ENCODE results near the gene BMPR2.
"Not testable (repeated sequence)": the region's sequence is repeated elsewhere in the genome, so short reads cannot be mapped to it uniquely, and the experiment has no call there.

The BMPR2 gene

GRCh38 chr2:202577250-202578183 is 201.4 kb downstream of the BMPR2 start:
- H3K27me3 ChIP-seq (ENCODE audit: insufficient read depth, low read length, poor library complexity, severe bottlenecking), result no peaks in the 10 kb centered on the region
- no peak overlapping the region for H3K9ac ChIP-seq (ENCODE audit: low read depth, low read length, poor library complexity, severe bottlenecking)
- TF ChIP-seq EZH2phosphoT487 (IDR thresholded peaks at IDR 0.05; ENCODE audit: borderline replicate concordance), result no peak
- no peak for TF ChIP-seq CTCF (conservative IDR thresholded peaks at IDR 0.05; ENCODE audit: low read length)
- no peaks in the 10 kb centered on the region for H3F3A ChIP-seq (ENCODE audit: low read depth)
- H3K4me1 ChIP-seq (ENCODE audit: insufficient read depth, low read length, poor library complexity, severe bottlenecking), result no peaks in the 10 kb centered on the region
- H2AFZ ChIP-seq (ENCODE audit: low read length), result no peak overlapping the region
- H3K9me2 ChIP-seq (replicated peaks; ENCODE audit: low read depth, low read length), result no peaks in the 10 kb centered on the region
- no peaks in the 10 kb centered on the region for H4K20me1 ChIP-seq (ENCODE audit: insufficient read depth, low read length, poor library complexity, severe bottlenecking)
- no peak overlapping the region for H3K4me2 ChIP-seq (ENCODE audit: low read depth, low read length, poor library complexity, severe bottlenecking)
- H3K36me3 ChIP-seq (ENCODE audit: insufficient read depth, low read length), result no peaks in the 10 kb centered on the region
- H3K4me3 ChIP-seq (ENCODE audit: low read length, poor library complexity, severe bottlenecking), result no peak overlapping the region
- no peaks in the 10 kb centered on the region for H3K79me2 ChIP-seq (ENCODE audit: insufficient read depth, low read length)
- no peaks in the 10 kb centered on the region for H3K9me3 ChIP-seq (ENCODE audit: insufficient read depth, low read depth, low read length)

DNA sequence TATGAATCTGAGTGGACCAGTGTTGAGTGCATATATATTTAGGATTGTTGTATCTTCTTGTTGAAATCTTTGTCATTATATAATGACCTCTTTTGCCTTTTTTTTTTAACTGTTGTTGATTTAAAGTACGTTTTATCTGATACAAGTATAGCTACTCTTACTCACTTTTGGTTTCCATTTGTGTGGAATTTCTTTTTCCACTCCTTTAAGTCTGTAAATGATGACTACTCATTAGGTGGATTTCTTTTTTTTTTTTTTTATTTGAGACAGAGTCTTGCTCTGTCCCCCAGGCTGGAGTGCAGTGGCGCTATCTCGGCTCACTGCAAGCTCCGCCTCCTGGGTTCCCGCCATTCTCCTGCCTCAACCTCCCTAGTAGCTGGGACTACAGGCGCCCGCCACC is 206.7 kb downstream of the BMPR2 start:
- H4K20me1 ChIP-seq (ENCODE audit: insufficient read depth, low read length, poor library complexity, severe bottlenecking); H3K27me3 ChIP-seq (ENCODE audit: insufficient read depth, low read length, poor library complexity, severe bottlenecking); H3K4me2 ChIP-seq (ENCODE audit: low read depth, low read length, poor library complexity, severe bottlenecking); H3K79me2 ChIP-seq (ENCODE audit: insufficient read depth, low read length); H3F3A ChIP-seq (ENCODE audit: low read depth); H3K36me3 ChIP-seq (ENCODE audit: insufficient read depth, low read length); H2AFZ ChIP-seq (ENCODE audit: low read length); H3K4me1 ChIP-seq (ENCODE audit: insufficient read depth, low read length, poor library complexity, severe bottlenecking); H3K4me3 ChIP-seq (ENCODE audit: low read length, poor library complexity, severe bottlenecking); H3K9me2 ChIP-seq (replicated peaks; ENCODE audit: low read depth, low read length); H3K9ac ChIP-seq (ENCODE audit: low read depth, low read length, poor library complexity, severe bottlenecking); H3K9me3 ChIP-seq (ENCODE audit: insufficient read depth, low read depth, low read length): not testable (repeated sequence)

- H3K36me3 ChIP-seq (ENCODE audit: insufficient read depth, low read length), result no peaks in the 10 kb centered on the region
- H3K4me1 ChIP-seq (ENCODE audit: insufficient read depth, low read length, poor library complexity, severe bottlenecking), result peaks cover 1% of the 10 kb centered on the region
- no peaks in the 10 kb centered on the region for H3K27me3 ChIP-seq (ENCODE audit: insufficient read depth, low read length, poor library complexity, severe bottlenecking)
- TF ChIP-seq CTCF (conservative IDR thresholded peaks at IDR 0.05; ENCODE audit: low read length) (no peak), EZH2phosphoT487 (IDR thresholded peaks at IDR 0.05; ENCODE audit: borderline replicate concordance) (no peak)
- no peak overlapping the region for H3K9ac ChIP-seq (ENCODE audit: low read depth, low read length, poor library complexity, severe bottlenecking)
- H3K4me3 ChIP-seq (ENCODE audit: low read length, poor library complexity, severe bottlenecking), result no peak overlapping the region
- no peaks in the 10 kb centered on the region for H3K9me2 ChIP-seq (replicated peaks; ENCODE audit: low read depth, low read length)
- no peak overlapping the region for H2AFZ ChIP-seq (ENCODE audit: low read length)
- H3K9me3 ChIP-seq (ENCODE audit: insufficient read depth, low read depth, low read length), result no peaks in the 10 kb centered on the region
- H3K4me2 ChIP-seq (ENCODE audit: low read depth, low read length, poor library complexity, severe bottlenecking), result no peak overlapping the region
- H3F3A ChIP-seq (ENCODE audit: low read depth), result no peaks in the 10 kb centered on the region
- H4K20me1 ChIP-seq (ENCODE audit: insufficient read depth, low read length, poor library complexity, severe bottlenecking), result no peaks in the 10 kb centered on the region
- H3K79me2 ChIP-seq (ENCODE audit: insufficient read depth, low read length), result no peaks in the 10 kb centered on the region
Measured at GRCh38 chr2:202583709-202584219, 207.6 kb downstream of the BMPR2 start.

Measured in Loucy (cell line).